Tibial artery (tissue), 4 donors: ENCODE data around the gene PROK2.

Experiments
- DNase-seq, 2 donors: peaks; one replicate each; pipeline ENCODE4 v3.0.0-alpha.2; 2019
- H3K27ac ChIP-seq, 2 donors: fragments of 200-600 bp; sonication (generic) in 1 of 2; 1 replicate in 1 of 2; 2 replicates in 1 of 2; pipeline ENCODE4 v1.5.1; 2018 to 2019; ENCODE audit warnings: mild to moderate bottlenecking in 1 of 2
- H3K27me3 ChIP-seq, 2 donors: fragments of 200-600 bp; sonication (generic) in 1 of 2; one replicate each; pipeline versions ENCODE4 v1.5.1 to v1.6.0; 2016 to 2019
- H3K36me3 ChIP-seq, 3 donors: fragments of 200-600 bp; sonication (generic) in 2 of 3; one replicate each; pipeline ENCODE4 v1.5.1; 2016 to 2019; ENCODE audit warnings: mild to moderate bottlenecking in 2 of 3
- H3K4me1 ChIP-seq, 4 donors: fragments of 200-600 bp; sonication (generic) in 2 of 4; 1 replicate in 3 of 4; 2 replicates in 1 of 4; pipeline ENCODE4 v1.5.1; 2016 to 2019
- H3K4me3 ChIP-seq, 2 donors: fragments of 200-600 bp; sonication (generic) in 1 of 2; 1 replicate in 1 of 2; 2 replicates in 1 of 2; pipeline ENCODE4 v1.5.1; 2018 to 2019; ENCODE audit warnings: mild to moderate bottlenecking in 2 of 2
- H3K9me3 ChIP-seq, 3 donors: fragments of 200-600 bp; sonication (generic) in 1 of 3; one replicate each; pipeline ENCODE4 v1.5.1; 2016 to 2019
- intact Hi-C: fragments of 100-400 bp; cut with DNase I; formaldehyde crosslinking; loops from one replicate; pipeline ENCODE4 v1.15.0; 2023; ENCODE audit warnings: low total_unique reads
- TF ChIP-seq, protein P1 (sequence below), 2 experiments: fragments of 200-600 bp in 1 of 2; fragments of 450-650 bp in 1 of 2; IDR thresholded peaks; one replicate each; pipeline ENCODE4 v1.5.1; 2017 to 2019; ENCODE audit warnings: antibody characterized with exemption in 2 of 2, mild to moderate bottlenecking in 1 of 2, moderate library complexity in 1 of 2

PROK2 gene

DNA sequence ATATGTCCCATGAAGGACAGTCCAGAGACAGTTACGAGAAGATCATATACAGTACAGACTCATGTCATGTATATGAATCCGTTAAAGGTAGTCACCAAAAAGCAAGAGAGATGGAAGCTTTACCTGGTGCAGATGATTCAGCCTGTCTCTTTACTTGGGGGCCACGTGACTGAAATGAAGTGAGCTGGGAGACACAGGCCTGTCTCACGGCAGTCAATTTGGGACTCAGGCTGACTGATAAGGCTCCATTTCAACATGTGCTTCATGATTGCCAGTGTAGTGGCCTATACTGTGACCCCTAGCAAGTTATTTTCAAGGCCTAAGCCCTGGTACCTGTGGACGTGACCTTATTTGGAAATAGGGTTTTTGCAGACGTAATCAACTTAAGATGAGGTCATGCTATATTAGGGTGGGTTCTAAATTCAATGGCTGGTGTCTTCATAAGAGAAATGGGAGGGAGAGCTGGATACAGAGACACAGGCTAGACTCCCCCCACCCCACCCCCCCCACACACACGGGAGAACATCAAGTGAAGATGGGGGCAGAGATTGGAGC, 3.0 kb upstream of the PROK2 start:
- DNase-seq: no peak
- TF ChIP-seq, protein P1, sequence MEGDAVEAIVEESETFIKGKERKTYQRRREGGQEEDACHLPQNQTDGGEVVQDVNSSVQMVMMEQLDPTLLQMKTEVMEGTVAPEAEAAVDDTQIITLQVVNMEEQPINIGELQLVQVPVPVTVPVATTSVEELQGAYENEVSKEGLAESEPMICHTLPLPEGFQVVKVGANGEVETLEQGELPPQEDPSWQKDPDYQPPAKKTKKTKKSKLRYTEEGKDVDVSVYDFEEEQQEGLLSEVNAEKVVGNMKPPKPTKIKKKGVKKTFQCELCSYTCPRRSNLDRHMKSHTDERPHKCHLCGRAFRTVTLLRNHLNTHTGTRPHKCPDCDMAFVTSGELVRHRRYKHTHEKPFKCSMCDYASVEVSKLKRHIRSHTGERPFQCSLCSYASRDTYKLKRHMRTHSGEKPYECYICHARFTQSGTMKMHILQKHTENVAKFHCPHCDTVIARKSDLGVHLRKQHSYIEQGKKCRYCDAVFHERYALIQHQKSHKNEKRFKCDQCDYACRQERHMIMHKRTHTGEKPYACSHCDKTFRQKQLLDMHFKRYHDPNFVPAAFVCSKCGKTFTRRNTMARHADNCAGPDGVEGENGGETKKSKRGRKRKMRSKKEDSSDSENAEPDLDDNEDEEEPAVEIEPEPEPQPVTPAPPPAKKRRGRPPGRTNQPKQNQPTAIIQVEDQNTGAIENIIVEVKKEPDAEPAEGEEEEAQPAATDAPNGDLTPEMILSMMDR (IDR thresholded peaks at IDR 0.05): no peak
- no peak overlapping the region for H3K4me3 ChIP-seq
- intact Hi-C loops: no loop called here
- no peak overlapping the region for H3K27ac ChIP-seq
- peaks cover 2 to 61% of the 10 kb centered on the region in 2 donors for H3K27me3 ChIP-seq
- no peaks in the 10 kb centered on the region for H3K9me3 ChIP-seq
- no peaks in the 10 kb centered on the region for H3K36me3 ChIP-seq
- H3K4me1 ChIP-seq: peaks cover 0 to 20% (median 14%) of the 10 kb centered on the region in 4 donors

DNA sequence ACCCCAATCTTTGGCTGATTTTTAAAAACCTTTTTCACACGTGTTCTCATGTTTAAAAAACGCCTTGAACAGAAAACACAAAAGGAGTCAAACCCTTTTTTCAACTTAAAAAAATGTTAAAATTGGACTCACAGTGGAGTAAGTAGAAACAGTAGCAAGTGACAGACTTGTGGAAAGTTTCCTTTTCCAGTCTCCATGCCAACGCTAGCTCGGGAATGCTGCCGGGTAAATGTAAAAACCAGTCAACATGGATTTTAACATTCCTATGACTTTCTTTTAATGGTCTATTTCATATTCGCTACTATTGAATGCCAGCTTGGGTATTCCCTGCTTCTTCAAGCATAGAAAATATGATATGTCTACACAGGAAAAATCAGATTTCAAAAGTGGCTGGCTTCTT, 1.6 kb upstream of the PROK2 start:
- Histone ChIP-seq H3K9me3 (no peaks in the 10 kb centered on the region), H3K4me1 (peaks cover 0 to 20% (median 14%) of the 10 kb centered on the region in 4 donors), H3K4me3 (no peak overlapping the region), H3K36me3 (no peaks in the 10 kb centered on the region), H3K27ac (no peak overlapping the region), H3K27me3 (peaks cover 2 to 70% of the 10 kb centered on the region in 2 donors)
- TF ChIP-seq, protein P1 (IDR thresholded peaks at IDR 0.05): no peak
- no peak for DNase-seq
- intact Hi-C loops: no loop called here

DNA sequence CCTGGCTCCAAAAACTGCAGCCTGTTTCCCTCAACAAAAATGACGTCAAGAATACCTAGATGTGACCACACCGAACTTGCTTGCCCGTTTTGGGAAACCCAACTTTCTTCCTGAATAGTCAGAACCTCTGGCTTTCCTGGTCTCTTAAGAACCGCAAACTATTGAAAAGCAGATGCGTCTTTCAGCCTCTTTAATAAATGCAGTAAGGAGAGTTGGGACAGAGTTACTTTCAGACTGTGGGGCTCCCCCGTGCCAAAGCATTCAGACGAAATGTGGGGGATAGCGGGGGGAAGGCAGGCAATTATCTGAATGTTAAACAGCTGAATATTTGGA, 1.2 kb upstream of the PROK2 start:
- H3K27ac ChIP-seq: no peak overlapping the region
- no peaks in the 10 kb centered on the region for H3K36me3 ChIP-seq
- intact Hi-C loops: no loop called here
- no peaks in the 10 kb centered on the region for H3K9me3 ChIP-seq
- no peak for DNase-seq
- no peak overlapping the region for H3K4me3 ChIP-seq
- TF ChIP-seq, protein P1 (IDR thresholded peaks at IDR 0.05): no peak
- H3K27me3 ChIP-seq: peaks cover 2 to 73% of the 10 kb centered on the region in 2 donors
- H3K4me1 ChIP-seq: peaks cover 0 to 20% (median 14%) of the 10 kb centered on the region in 4 donors

DNA sequence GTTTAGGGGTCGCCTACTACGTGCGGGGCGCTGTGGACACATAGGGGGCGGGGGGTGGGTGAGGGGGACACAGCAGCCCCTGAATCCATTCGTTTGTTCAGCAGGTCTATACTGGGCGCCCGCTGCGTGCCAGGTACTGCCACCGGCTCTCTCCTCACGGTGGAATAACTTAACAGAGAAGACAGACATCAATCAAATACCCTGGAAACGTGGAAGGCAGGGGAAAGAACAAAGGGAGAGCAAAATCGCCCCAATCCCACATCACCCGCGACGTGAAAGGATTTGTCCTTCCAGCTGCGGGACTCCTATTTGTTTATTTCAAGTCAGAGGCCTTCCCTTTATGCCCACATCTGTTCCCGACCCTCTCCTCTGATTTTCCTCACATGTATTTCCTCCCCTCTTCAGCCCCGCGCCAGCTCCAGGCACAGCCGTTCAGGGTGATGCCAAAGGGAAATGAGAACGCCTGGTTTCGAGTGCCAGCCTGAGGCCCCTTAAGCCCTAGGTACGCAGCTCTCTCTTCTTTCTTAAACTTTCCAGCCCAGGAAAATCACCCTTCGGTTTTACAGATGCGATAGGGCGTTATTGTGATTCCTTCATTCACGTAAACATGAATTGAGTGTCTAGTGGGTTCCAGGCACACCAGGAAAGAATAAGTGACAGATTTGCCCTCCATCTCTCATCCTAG, 726 bp upstream of the PROK2 start:
- Histone ChIP-seq H3K4me3 (peak overlapping the region; percentile 18 to 44), H3K27ac (no peak overlapping the region), H3K36me3 (no peaks in the 10 kb centered on the region), H3K9me3 (no peaks in the 10 kb centered on the region), H3K4me1 (peaks cover 0 to 20% (median 14%) of the 10 kb centered on the region in 4 donors), H3K27me3 (peaks cover 2 to 73% of the 10 kb centered on the region in 2 donors)
- TF ChIP-seq, protein P1 (IDR thresholded peaks at IDR 0.05): no peak
- intact Hi-C loops: no loop called here
- no peak for DNase-seq

DNA sequence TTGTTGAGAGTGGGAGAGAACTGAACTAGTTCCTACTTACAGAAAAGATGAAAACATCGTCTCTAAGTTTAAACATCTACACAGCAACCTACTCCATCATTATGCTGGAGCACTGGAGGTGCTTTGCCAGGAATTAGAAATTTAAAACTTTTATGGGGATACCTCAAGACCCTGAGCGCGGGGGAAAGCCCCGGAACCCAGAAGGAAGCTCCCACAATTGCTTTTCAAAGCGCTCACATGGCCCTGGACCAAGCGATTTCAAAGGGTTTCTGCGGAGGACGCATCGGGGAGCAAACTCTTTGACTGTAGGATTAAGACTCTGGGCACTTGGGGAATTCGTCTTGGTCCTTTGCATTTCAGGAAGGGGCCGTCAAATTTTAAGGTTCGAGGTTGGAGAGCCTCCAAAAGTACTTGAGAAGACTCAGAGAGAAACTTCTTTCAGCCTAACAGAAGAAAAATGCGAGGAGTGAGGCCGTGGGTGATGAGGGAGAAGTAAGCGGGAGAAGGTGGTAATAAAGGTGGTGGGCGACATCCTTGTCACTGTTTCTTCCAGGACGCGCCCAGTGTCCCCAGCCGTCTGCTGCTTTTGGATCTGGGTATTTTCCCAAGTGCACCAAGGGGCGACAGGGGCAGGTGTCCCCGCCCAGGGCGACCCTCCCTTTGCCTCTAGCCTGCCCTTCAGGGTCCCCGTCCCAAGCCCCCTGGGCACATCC, 591 bp downstream of the PROK2 start:
- Histone ChIP-seq H3K4me1 (peaks cover 0 to 20% (median 14%) of the 10 kb centered on the region in 4 donors), H3K9me3 (no peaks in the 10 kb centered on the region), H3K36me3 (no peaks in the 10 kb centered on the region), H3K27ac (no peak overlapping the region), H3K4me3 (peak overlapping the region; percentile 18 to 44), H3K27me3 (peaks cover 2 to 80% of the 10 kb centered on the region in 2 donors)
- TF ChIP-seq, protein P1 (IDR thresholded peaks at IDR 0.05): no peak
- no peak for DNase-seq
- intact Hi-C loops: no loop called here
